ENCODE results near the gene ABCC4.

ABCC4 gene

DNA sequence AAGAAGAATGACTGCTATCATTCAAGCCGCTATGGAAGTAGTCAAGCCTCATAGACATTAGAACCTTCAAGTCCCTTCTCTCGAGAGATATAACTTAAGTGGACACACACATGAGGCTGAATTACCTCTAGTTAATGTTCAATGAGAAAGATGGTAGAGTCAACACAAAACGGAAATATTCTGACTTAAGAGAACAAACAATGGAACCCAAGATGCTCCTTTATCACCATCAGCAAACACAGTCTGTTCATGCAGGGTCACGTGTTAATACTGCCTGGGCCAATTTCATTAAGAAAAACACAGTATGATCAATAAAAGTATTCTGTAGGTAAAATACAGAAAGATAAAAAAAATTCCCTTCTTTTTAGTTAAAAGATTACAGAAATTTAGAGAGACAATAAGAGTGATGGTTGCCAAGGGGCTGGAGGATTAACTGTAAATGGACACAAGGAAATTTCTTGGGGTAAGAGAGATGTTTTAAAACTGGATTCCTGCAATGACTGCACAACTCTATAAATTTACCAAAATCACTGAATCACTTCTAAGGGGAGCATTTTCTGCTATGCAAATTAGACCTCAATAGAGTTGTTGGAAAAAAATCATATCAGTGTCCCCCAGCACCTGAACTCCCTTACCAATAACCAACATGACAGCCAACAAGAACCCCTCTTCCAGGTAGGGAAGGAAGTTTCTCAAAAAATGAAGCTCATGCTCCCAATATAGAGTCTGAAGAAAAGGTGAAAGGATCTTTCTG, 256.6 kb downstream of the ABCC4 start:
- no peak overlapping the region for H3K4me3 ChIP-seq (ENCODE audit: low read depth, low read length)
- in situ Hi-C loops (cut with HindIII; ENCODE audit: low sequenced_read_pairs), result no loop called here
- no peak for DNase-seq (ENCODE audit: low read depth)
- TF ChIP-seq, protein P1, sequence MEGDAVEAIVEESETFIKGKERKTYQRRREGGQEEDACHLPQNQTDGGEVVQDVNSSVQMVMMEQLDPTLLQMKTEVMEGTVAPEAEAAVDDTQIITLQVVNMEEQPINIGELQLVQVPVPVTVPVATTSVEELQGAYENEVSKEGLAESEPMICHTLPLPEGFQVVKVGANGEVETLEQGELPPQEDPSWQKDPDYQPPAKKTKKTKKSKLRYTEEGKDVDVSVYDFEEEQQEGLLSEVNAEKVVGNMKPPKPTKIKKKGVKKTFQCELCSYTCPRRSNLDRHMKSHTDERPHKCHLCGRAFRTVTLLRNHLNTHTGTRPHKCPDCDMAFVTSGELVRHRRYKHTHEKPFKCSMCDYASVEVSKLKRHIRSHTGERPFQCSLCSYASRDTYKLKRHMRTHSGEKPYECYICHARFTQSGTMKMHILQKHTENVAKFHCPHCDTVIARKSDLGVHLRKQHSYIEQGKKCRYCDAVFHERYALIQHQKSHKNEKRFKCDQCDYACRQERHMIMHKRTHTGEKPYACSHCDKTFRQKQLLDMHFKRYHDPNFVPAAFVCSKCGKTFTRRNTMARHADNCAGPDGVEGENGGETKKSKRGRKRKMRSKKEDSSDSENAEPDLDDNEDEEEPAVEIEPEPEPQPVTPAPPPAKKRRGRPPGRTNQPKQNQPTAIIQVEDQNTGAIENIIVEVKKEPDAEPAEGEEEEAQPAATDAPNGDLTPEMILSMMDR (IDR thresholded peaks at IDR 0.05; ENCODE audit: low read depth, low read length, missing control alignments), result no peak

DNA sequence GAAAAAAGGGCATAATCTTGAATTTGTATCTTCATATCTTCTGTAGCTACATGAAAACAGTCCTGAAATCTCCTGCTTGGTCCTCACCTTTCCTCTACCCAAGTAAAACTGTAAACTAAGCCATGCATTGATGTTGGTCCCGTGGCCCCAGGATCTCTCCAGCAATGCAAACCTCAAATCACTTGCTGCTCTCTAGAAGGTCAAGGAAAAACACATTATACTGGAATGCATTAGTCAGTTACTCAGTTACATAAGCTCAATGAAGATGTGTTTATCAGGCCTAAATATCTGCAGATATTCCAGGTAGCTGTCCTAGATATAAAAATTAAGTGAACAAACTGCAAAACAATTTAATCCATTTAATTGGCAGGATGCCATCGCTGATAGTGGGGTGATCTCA, 261.8 kb downstream of the ABCC4 start:
- no peak for DNase-seq (ENCODE audit: low read depth)
- TF ChIP-seq, protein P1 (IDR thresholded peaks at IDR 0.05; ENCODE audit: low read depth, low read length, missing control alignments), result no peak
- H3K4me3 ChIP-seq (ENCODE audit: low read depth, low read length), result no peak overlapping the region
- in situ Hi-C loops (cut with HindIII; ENCODE audit: low sequenced_read_pairs), result no loop called here

DNA sequence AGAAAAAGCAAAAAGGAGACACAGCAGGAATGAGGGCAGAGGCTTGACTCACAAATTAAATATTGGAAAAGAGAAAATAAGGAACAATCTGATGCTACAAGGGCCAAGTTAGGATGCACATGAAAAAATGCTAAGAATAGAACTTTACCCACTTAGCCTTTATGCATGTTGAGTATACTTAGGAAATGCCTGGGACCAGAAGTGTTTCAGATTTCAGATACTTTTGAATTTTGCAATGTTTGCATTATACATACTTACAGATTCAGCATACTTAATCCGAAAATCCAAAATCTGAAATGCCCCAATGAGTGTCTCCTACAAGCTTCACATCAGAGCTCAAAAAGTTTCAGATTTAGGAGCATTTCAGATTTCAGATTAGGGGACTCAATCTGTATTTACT, 262.3 kb downstream of the ABCC4 start:
- in situ Hi-C loops (cut with HindIII; ENCODE audit: low sequenced_read_pairs), result no loop called here
- DNase-seq (ENCODE audit: low read depth), result no peak
- TF ChIP-seq, protein P1 (IDR thresholded peaks at IDR 0.05; ENCODE audit: low read depth, low read length, missing control alignments), result no peak
- H3K4me3 ChIP-seq (ENCODE audit: low read depth, low read length), result no peak overlapping the region

- TF ChIP-seq, protein P1 (IDR thresholded peaks at IDR 0.05; ENCODE audit: low read depth, low read length, missing control alignments), result no peak
- DNase-seq (ENCODE audit: low read depth), result no peak
- no peak overlapping the region for H3K4me3 ChIP-seq (ENCODE audit: low read depth, low read length)
- in situ Hi-C loops (cut with HindIII; ENCODE audit: low sequenced_read_pairs), result no loop called here
Observed at GRCh38 chr13:95035311-95036109, 265.7 kb downstream of the ABCC4 start.

DNA sequence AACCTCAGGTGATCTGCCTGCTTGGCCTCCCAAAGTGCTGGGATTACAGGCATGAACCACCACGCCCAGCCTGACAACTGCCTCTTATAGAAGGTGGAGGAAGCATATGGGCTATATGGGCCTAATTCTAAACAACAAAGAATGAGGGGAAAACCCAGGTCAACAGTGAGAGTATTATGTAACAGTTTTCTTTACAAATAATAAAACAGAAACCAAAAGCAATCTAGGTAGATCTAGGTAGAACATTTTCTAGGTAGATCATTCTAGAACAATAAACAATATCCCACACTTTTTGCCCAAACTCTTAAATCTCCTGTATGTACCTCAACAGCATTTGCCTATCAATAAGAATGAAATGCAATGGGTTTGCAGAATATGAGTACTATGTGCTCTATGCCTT, 267.4 kb downstream of the ABCC4 start:
- no peak overlapping the region for H3K4me3 ChIP-seq (ENCODE audit: low read depth, low read length)
- in situ Hi-C loops (cut with HindIII; ENCODE audit: low sequenced_read_pairs), result no loop called here
- TF ChIP-seq, protein P1 (IDR thresholded peaks at IDR 0.05; ENCODE audit: low read depth, low read length, missing control alignments), result no peak
- DNase-seq (ENCODE audit: low read depth), result no peak

DNA sequence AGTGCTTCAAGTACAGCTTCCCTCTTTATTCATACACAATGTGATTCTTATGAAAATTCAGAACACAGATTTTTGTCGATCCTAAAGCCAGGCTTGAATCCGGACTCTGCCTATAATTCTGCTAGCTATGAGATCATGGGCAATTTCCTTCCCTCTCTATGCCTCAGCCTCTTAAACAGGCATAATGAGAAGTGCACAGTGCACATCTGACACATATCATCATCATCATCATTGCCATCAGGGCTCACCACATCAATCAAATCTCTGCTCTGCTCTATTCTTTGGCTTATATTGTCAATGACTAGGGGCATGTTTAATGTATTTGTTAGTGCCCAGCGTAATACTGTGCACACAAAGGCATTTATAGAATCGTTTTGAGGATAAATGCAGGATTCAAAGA, 269.1 kb downstream of the ABCC4 start:
- in situ Hi-C loops (cut with HindIII; ENCODE audit: low sequenced_read_pairs), result no loop called here
- DNase-seq (ENCODE audit: low read depth), result no peak
- TF ChIP-seq, protein P1 (IDR thresholded peaks at IDR 0.05; ENCODE audit: low read depth, low read length, missing control alignments), result no peak
- no peak overlapping the region for H3K4me3 ChIP-seq (ENCODE audit: low read depth, low read length)
